Right atrium auricular region (tissue), 2 donors: ENCODE measurements around the gene GRIN2A. TPM values are rescaled to one million over a fixed set of nuclear protein-coding genes. Genes with fewer than 3 reads are reported as not detected.
A peak's percentile ranks its signal among the peaks of the same experiment; 100 is the strongest.

Experiments
- DNase-seq: peaks from one replicate; pipeline ENCODE4 v3.0.0-alpha.2; 2019; ENCODE audit warnings: low spot score
- H3K27ac ChIP-seq, 2 donors: fragments of 200-600 bp; sonication (generic); 1 replicate in 1 of 2; 2 replicates in 1 of 2; pipeline ENCODE4 v1.5.1; 2016 to 2019
- H3K27me3 ChIP-seq, 2 donors: fragments of 200-600 bp; sonication (generic); one replicate each; pipeline versions ENCODE4 v1.5.1 to v1.6.0; 2017 to 2019
- H3K36me3 ChIP-seq: fragments of 200-600 bp; sonication (generic); one replicate; pipeline ENCODE4 v1.5.1; 2016
- H3K4me1 ChIP-seq, 2 donors: fragments of 200-600 bp; sonication (generic); one replicate each; pipeline versions ENCODE4 v1.5.1 to v1.6.0; 2017 to 2019
- H3K4me3 ChIP-seq, 2 donors: fragments of 200-600 bp; sonication (generic); 1 replicate in 1 of 2; 2 replicates in 1 of 2; pipeline ENCODE4 v1.5.1; 2017 to 2019; ENCODE audit warnings: mild to moderate bottlenecking in 1 of 2, moderate library complexity in 1 of 2
- H3K9me3 ChIP-seq, 2 donors: fragments of 200-600 bp; sonication (generic); one replicate each; pipeline ENCODE4 v1.5.1; 2019
- total RNA-seq, 2 donors: library from RNA; depleted of rRNA; stranded (reverse); fragments of >200 nt; gene quantifications; one replicate each; pipeline ENCODE4 v1.1.0, GENCODE V29; 2016
- TF ChIP-seq, protein P1 (sequence below), 2 donors: fragments of 200-600 bp; sonication (generic); IDR thresholded peaks; one replicate each; pipeline ENCODE4 v1.5.1; 2019; ENCODE audit warnings: antibody characterized with exemption in 2 of 2

GRIN2A gene
- total RNA-seq, 2 donors from 2014 or later = 3.8 to 7.4 TPM

DNA sequence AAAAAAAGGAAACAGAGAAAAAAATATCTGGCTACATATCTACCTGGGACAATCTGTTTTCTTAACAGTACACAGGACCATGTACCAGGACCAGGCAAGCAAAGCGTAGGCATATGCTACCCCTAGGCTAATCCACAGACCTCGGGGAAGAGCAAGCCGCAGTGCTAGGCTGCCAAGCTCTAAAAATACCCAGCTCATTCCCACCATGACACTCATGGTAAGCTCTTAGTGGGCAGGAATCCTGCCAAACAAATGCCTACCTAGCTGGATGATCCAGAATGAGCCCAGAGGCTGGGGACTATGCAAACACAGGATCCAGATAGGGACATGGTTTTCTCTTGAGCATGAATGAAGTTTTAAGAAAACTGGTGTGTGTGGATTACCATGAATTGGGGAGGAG is 95.6 kb downstream of the GRIN2A start:
- Histone ChIP-seq H3K27me3 (no peaks in the 10 kb centered on the region), H3K27ac (peak overlapping the region in 1 of 2 donors; percentile 66), H3K36me3 (no peaks in the 10 kb centered on the region), H3K4me1 (peaks cover 0 to 14% of the 10 kb centered on the region in 2 donors), H3K9me3 (peaks cover 0 to 6% of the 10 kb centered on the region in 2 donors), H3K4me3 (no peak overlapping the region)
- TF ChIP-seq, protein P1, sequence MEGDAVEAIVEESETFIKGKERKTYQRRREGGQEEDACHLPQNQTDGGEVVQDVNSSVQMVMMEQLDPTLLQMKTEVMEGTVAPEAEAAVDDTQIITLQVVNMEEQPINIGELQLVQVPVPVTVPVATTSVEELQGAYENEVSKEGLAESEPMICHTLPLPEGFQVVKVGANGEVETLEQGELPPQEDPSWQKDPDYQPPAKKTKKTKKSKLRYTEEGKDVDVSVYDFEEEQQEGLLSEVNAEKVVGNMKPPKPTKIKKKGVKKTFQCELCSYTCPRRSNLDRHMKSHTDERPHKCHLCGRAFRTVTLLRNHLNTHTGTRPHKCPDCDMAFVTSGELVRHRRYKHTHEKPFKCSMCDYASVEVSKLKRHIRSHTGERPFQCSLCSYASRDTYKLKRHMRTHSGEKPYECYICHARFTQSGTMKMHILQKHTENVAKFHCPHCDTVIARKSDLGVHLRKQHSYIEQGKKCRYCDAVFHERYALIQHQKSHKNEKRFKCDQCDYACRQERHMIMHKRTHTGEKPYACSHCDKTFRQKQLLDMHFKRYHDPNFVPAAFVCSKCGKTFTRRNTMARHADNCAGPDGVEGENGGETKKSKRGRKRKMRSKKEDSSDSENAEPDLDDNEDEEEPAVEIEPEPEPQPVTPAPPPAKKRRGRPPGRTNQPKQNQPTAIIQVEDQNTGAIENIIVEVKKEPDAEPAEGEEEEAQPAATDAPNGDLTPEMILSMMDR (IDR thresholded peaks at IDR 0.05) = no peak
- DNase-seq = no peak

DNA sequence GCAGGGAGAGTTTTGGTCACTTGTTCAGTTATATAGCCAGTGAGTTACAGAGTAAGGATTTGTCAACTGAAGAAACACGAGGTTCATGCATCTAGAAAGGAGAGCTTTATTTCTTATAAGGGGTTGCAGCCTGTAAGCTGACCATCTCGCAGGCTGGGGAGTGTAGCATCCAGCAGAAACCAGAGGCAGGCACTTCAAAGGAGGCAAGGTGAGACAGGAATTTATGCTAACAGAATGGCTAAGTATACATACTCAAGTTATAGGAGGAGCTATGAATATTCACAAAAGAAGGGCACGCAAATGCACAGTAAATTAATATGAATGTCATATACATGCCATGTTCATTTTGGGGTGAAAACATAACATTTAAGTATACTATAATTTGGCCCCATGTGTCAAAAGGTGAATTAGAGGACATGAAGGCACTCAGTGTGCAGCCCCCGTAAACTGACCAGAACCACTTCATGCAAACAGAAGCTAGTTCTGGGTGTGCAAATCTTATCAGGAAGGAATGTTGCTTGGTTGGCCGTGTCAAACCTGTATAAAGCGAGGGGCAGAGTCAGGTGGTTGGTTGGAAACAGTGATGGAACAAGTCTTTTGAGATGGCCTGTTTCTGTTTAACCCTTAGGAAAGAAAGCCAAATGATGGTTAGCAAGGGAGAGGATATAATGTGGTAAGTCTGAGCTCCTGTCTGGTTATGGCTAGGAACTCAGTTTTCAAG is 97.0 kb downstream of the GRIN2A start:
- peaks cover 0 to 28% of the 10 kb centered on the region in 2 donors for H3K4me1 ChIP-seq
- H3K9me3 ChIP-seq = peaks cover 0 to 4% of the 10 kb centered on the region in 2 donors
- H3K27me3 ChIP-seq = no peaks in the 10 kb centered on the region
- TF ChIP-seq, protein P1 (IDR thresholded peaks at IDR 0.05) = no peak
- H3K4me3 ChIP-seq = no peak overlapping the region
- H3K36me3 ChIP-seq = no peaks in the 10 kb centered on the region
- H3K27ac ChIP-seq = peak overlapping the region in 1 of 2 donors; percentile 66
- no peak for DNase-seq

DNA sequence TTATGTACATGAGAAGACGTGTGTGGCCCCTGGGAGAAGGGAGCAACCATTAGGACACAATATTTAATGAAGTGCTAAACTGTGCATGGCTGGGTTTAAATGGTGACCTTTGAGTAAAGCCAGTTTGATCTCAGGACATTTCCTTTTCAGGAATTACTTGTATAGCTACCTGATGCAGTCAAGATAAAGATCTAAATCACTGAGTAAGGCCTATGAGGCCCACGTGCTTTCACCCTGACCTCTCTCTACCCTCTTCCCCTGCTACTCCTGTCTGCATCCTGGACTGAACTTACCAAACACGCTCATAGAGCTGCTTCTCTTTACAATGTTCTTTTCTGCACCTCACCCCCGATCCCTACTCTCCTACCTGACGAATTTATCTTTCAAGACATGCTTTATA is 98.9 kb downstream of the GRIN2A start:
- H3K4me3 ChIP-seq = no peak overlapping the region
- DNase-seq = no peak
- H3K36me3 ChIP-seq = no peaks in the 10 kb centered on the region
- no peaks in the 10 kb centered on the region for H3K27me3 ChIP-seq
- H3K9me3 ChIP-seq = no peaks in the 10 kb centered on the region
- H3K27ac ChIP-seq = no peak overlapping the region
- TF ChIP-seq, protein P1 (IDR thresholded peaks at IDR 0.05) = no peak
- peaks cover 0 to 47% of the 10 kb centered on the region in 2 donors for H3K4me1 ChIP-seq

DNA sequence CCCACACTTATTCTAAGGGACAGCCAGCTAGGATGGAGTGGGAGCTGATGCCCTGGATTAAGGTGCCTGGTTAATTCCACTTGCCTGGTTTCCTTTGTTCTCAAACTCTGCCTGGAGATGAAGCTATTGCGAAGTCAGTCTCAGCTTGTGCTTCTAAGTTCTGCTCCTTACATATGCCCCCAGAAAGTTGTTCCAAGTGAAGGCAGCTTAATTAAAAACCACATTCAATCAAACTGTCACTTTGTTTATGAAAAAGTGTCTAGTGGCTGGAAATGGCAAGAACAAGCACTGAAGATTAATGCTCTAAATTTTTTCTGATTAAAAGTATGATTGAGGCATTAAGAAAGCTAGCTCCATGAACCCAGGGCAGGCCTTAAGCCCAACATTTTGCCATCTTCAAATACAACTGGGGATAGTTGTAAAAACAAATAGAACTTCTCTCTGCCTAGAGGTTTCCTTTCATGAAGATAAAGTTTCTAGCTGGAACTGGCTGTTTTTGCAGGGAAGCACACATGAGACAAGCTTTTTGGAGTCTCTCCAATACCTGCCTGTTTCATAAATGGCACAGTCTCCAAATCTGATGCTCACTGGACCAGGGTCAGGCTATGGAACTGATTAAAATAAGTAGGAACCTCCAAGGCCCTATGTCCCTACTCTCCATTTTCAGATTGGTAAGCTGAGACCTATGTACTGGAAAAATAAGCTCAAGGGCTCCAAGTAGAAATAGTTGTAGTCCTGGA is 100.9 kb downstream of the GRIN2A start:
- Histone ChIP-seq H3K9me3 (no peaks in the 10 kb centered on the region), H3K27me3 (no peaks in the 10 kb centered on the region), H3K4me3 (no peak overlapping the region), H3K4me1 (peaks cover 0 to 42% of the 10 kb centered on the region in 2 donors), H3K36me3 (no peaks in the 10 kb centered on the region), H3K27ac (peak overlapping the region; percentile 54 to 73)
- DNase-seq = no peak
- TF ChIP-seq, protein P1 (IDR thresholded peaks at IDR 0.05) = no peak

DNA sequence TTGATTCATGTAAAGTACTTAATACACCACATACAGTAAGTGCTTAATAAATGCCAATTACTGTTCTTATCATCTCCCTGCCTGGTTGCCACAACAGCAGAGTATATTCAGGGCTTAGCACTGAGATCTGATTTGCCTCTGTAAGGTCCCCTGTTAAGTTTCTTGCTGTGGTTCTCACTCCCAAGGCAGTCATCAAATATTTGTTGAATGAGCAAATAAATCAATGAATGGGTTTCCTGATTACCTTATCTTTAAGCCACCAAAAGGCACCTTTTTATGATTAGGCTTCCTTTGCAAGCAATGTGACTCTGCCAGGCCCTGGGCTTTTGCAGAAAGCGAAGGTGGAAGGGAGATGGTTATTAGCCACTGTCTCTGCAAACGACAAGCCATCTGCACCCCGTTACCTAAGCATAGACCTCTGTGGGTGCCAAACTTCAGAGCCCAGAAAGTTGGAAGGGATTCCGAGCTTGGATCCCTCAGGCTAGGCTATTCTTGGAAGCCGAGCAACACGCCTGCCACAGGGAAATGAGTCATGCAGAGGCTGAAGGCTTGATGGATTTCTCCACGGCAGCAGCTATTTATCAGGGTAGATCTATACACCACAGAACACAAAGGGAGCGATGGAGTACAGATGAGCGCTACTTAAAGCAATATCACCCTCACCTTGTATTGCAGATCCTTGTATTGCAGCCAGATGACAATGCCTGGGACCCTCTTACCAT is 102.0 kb downstream of the GRIN2A start:
- Histone ChIP-seq H3K4me1 (peaks cover 0 to 35% of the 10 kb centered on the region in 2 donors), H3K9me3 (no peaks in the 10 kb centered on the region), H3K4me3 (no peak overlapping the region), H3K27ac (peak overlapping the region; percentile 54 to 73), H3K27me3 (no peaks in the 10 kb centered on the region), H3K36me3 (no peaks in the 10 kb centered on the region)
- TF ChIP-seq, protein P1 (IDR thresholded peaks at IDR 0.05) = no peak
- DNase-seq = peak; percentile 62
